PFSK-1 (cell line): Measurements from ENCODE around the gene PA2G4.

ENCODE experiments used
- FOXP2 ChIP-seq: optimal IDR thresholded peaks from 2 replicates; pipeline ENCODE3; 2011; ENCODE audit warnings: borderline replicate concordance, control low read depth, inconsistent platforms; ENCODE audit not compliant: insufficient read depth; ENCODE audit errors: extremely low read length, extremely low read depth
- POLR2AphosphoS5 ChIP-seq: IDR thresholded peaks from 2 replicates; pipeline ENCODE4 v1.6.1; 2012; ENCODE audit warnings: low read depth, mild to moderate bottlenecking, control low read depth, low read length, moderate library complexity

The PA2G4 gene

DNA sequence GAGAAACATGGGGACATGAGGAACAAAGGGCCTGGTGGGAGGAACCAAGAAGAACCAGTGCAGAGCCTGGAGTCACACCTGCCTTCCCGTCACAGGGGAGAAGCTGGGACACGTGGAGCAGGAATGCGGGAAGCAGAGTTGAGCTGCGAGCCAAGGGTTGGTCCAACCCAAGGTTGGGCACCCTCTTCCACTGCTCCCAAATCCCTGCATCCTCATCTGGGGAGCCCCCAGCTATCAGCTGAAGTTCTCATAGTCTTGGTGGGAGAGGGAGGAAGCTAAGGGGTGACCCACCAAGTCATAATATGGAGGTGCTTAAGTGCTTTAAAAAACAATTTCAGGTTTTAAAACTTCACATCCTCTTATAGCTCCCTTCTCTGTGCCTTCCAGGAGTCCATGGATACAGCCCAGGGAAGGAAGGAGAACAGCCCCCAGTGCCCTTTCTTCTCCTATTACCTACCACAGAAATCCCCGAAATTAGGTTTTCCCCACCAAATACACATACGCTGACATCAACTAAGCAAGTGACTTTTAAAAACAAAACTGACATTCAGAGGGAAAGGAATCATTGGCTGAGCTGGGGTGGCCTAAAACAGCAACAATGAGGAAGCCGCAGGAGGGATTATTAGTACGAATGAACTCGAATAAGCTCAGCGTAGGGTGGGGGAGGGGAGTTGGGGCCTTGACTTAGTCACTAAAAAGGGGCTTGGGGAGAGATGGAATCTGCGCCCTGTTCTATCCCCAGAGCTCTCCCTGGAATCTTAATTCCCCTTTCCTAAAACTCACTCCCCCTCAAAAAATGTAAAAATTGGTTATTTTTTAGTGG lies 58.3 kb downstream of the PA2G4 start:
- TF ChIP-seq FOXP2 (no peak), POLR2AphosphoS5 (peak; percentile 45; the same call in 1 of the 2 replicates)
